Testis (tissue), 3 donors: ENCODE results near the gene MPP1. TPM values are rescaled to one million over a fixed set of nuclear protein-coding genes. Genes with fewer than 3 reads are reported as not detected.

ENCODE experiments used
- DNase-seq: peaks from one replicate; pipeline ENCODE4 v3.0.0-alpha.2; 2019
- H3K27ac ChIP-seq, 2 donors: fragments of 200-600 bp; sonication (generic); one replicate each; pipeline ENCODE4 v1.5.1; 2019
- H3K27me3 ChIP-seq: fragments of 200-600 bp; sonication (generic); one replicate; pipeline ENCODE4 v1.5.1; 2019
- H3K36me3 ChIP-seq: fragments of 200-600 bp; sonication (generic); one replicate; pipeline ENCODE4 v1.5.1; 2017; ENCODE audit warnings: low read depth; ENCODE audit errors: missing control alignments
- H3K4me1 ChIP-seq: fragments of 200-600 bp; sonication (generic); one replicate; pipeline ENCODE4 v1.5.1; 2019
- H3K4me3 ChIP-seq, 2 donors: fragments of 200-600 bp; sonication (generic); one replicate each; pipeline ENCODE4 v1.5.1; 2017 to 2019
- H3K9me3 ChIP-seq: fragments of 200-600 bp; sonication (generic); one replicate; pipeline ENCODE4 v1.5.1; 2017
- CTCF ChIP-seq, 3 experiments: fragments of 450-650 bp in 2 of 3; fragments of 200-600 bp in 1 of 3; sonication (generic) in 1 of 3; IDR thresholded peaks; one replicate each; pipeline ENCODE4 v1.5.1; 2016 to 2019; ENCODE audit warnings: antibody characterized with exemption in 3 of 3, mild to moderate bottlenecking in 2 of 3, moderate library complexity in 1 of 3
- POLR2A ChIP-seq: fragments of 450-650 bp; IDR thresholded peaks from one replicate; pipeline ENCODE4 v1.6.1; 2017; ENCODE audit warnings: antibody characterized with exemption, mild to moderate bottlenecking, moderate library complexity
- WGBS, 2 donors: methylation state at CpG; one replicate each; pipeline ENCODE4 v1.1.5; 2018; 5-methylcytosine and 5-hydroxymethylcytosine counted together
- intact Hi-C: fragments of 100-400 bp; cut with DNase I; formaldehyde crosslinking; loops from one replicate; pipeline ENCODE4 v1.15.1; 2023; ENCODE audit warnings: low total_unique reads
- polyA plus RNA-seq: library from polyadenylated mRNA; stranded (reverse); fragments of 350-450 nt; fragmentation: Illumina TruSeq; extraction: RNeasy Lipid Tissue Mini Kit (QIAGEN cat#74804); gene quantifications from one replicate; pipeline ENCODE4 v1.2.3, GENCODE V29; 2014; ENCODE audit warnings: low read depth, low replicate concordance; ENCODE audit not compliant: insufficient read depth
- total RNA-seq, 2 donors: library from RNA; depleted of rRNA; stranded (reverse); fragments of >200 nt; gene quantifications; one replicate each; pipeline ENCODE4 v1.2.3, GENCODE V29; 2016

Gene MPP1
- total and polyA plus RNA-seq, 3 donors from 2014 or later: 21.9 to 46.2 (median 36.4) TPM

GRCh38 chrX:154742613-154743012, 62.7 kb downstream of the MPP1 start:
- no peak overlapping the region for H3K4me3 ChIP-seq
- H3K36me3 ChIP-seq: no peaks in the 10 kb centered on the region
- H3K4me1 ChIP-seq: no peaks in the 10 kb centered on the region
- no peak for DNase-seq
- no peaks in the 10 kb centered on the region for H3K9me3 ChIP-seq
- no peaks in the 10 kb centered on the region for H3K27me3 ChIP-seq
- H3K27ac ChIP-seq: no peak overlapping the region
- intact Hi-C loops: no loop called here
- TF ChIP-seq CTCF (IDR thresholded peaks at IDR 0.05) (no peak), POLR2A (no peak)

- H3K4me3 ChIP-seq: no peak overlapping the region
- no peaks in the 10 kb centered on the region for H3K36me3 ChIP-seq
- H3K27me3 ChIP-seq: no peaks in the 10 kb centered on the region
- 73 to 74% methylated on average over 2 of the region's 2 CpGs for WGBS, 2 donors
- intact Hi-C loops: no loop called here
- H3K27ac ChIP-seq: no peak overlapping the region
- no peak for DNase-seq
- TF ChIP-seq POLR2A (no peak), CTCF (IDR thresholded peaks at IDR 0.05) (no peak)
- no peaks in the 10 kb centered on the region for H3K9me3 ChIP-seq
- H3K4me1 ChIP-seq: peaks cover 10% of the 10 kb centered on the region
Observed at GRCh38 chrX:154739952-154740465, 65.3 kb downstream of the MPP1 start.

- DNase-seq: peak; percentile 44
- no peak overlapping the region for H3K27ac ChIP-seq
- no peak for TF ChIP-seq POLR2A
- TF ChIP-seq CTCF (IDR thresholded peaks at IDR 0.05): no peak
- no peak overlapping the region for H3K4me3 ChIP-seq
- WGBS, 2 donors: 37 to 49% methylated on average over 8 of the region's 8 CpGs
- H3K4me1 ChIP-seq: peaks cover 22% of the 10 kb centered on the region
- no peaks in the 10 kb centered on the region for H3K36me3 ChIP-seq
- H3K9me3 ChIP-seq: no peaks in the 10 kb centered on the region
- H3K27me3 ChIP-seq: no peaks in the 10 kb centered on the region
- intact Hi-C loops: no loop called here
Observed at GRCh38 chrX:154738011-154738738, 67.1 kb downstream of the MPP1 start.

GRCh38 chrX:154737136-154737535, 68.1 kb downstream of the MPP1 start:
- Histone ChIP-seq H3K27ac (no peak overlapping the region), H3K4me1 (peaks cover 22% of the 10 kb centered on the region), H3K36me3 (no peaks in the 10 kb centered on the region), H3K27me3 (no peaks in the 10 kb centered on the region), H3K9me3 (no peaks in the 10 kb centered on the region), H3K4me3 (no peak overlapping the region)
- TF ChIP-seq POLR2A (no peak), CTCF (IDR thresholded peaks at IDR 0.05) (no peak)
- 96 to 100% methylated on average over 3 to 5 of the region's 5 CpGs for WGBS, 2 donors
- DNase-seq: no peak
- intact Hi-C loops: no loop called here
